Neural cell (in vitro differentiated cells): ENCODE results near the gene SUPT20HL2.
"Not testable (repeated sequence)": the region's sequence is repeated elsewhere in the genome, so short reads cannot be mapped to it uniquely, and the experiment has no call there.

Experiments
- CTCF ChIP-seq: fragments of 450-650 bp; IDR thresholded peaks from 2 replicates; pipeline ENCODE4 v1.5.1; 2014; ENCODE audit warnings: antibody characterized with exemption, mild to moderate bottlenecking, moderate library complexity; ENCODE audit not compliant: poor library complexity, severe bottlenecking
- EP300 ChIP-seq: fragments of 450-650 bp; conservative IDR thresholded peaks from 2 replicates; pipeline ENCODE4 v1.6.1; 2014; ENCODE audit warnings: antibody characterized with exemption, mild to moderate bottlenecking, moderate library complexity; ENCODE audit not compliant: poor library complexity, severe bottlenecking
- TF ChIP-seq, protein P1 (sequence below): IDR thresholded peaks from 2 replicates; pipeline ENCODE4 v1.6.1; 2012; ENCODE audit warnings: borderline replicate concordance

GRCh38 chrX:24309580-24310374 lies 4.1 kb downstream of the SUPT20HL2 start:
- TF ChIP-seq EP300, CTCF: not testable (repeated sequence)
- TF ChIP-seq, protein P1, sequence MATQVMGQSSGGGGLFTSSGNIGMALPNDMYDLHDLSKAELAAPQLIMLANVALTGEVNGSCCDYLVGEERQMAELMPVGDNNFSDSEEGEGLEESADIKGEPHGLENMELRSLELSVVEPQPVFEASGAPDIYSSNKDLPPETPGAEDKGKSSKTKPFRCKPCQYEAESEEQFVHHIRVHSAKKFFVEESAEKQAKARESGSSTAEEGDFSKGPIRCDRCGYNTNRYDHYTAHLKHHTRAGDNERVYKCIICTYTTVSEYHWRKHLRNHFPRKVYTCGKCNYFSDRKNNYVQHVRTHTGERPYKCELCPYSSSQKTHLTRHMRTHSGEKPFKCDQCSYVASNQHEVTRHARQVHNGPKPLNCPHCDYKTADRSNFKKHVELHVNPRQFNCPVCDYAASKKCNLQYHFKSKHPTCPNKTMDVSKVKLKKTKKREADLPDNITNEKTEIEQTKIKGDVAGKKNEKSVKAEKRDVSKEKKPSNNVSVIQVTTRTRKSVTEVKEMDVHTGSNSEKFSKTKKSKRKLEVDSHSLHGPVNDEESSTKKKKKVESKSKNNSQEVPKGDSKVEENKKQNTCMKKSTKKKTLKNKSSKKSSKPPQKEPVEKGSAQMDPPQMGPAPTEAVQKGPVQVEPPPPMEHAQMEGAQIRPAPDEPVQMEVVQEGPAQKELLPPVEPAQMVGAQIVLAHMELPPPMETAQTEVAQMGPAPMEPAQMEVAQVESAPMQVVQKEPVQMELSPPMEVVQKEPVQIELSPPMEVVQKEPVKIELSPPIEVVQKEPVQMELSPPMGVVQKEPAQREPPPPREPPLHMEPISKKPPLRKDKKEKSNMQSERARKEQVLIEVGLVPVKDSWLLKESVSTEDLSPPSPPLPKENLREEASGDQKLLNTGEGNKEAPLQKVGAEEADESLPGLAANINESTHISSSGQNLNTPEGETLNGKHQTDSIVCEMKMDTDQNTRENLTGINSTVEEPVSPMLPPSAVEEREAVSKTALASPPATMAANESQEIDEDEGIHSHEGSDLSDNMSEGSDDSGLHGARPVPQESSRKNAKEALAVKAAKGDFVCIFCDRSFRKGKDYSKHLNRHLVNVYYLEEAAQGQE: not testable (repeated sequence)
